HepG2 (cell line): ENCODE results near the gene HEXD. TPM values are rescaled to one million over a fixed set of nuclear protein-coding genes. Genes with fewer than 3 reads are reported as not detected.
A peak's percentile ranks its signal among the peaks of the same experiment; 100 is the strongest.

ENCODE experiments used
- GPN1 ChIP-seq: sonication (generic); formaldehyde crosslinking; IDR thresholded peaks from 2 replicates; pipeline ENCODE4 v1.5.1; 2020; ENCODE audit warnings: missing genetic modification reagents, borderline replicate concordance
- HOXA5 ChIP-seq: sonication (generic); formaldehyde crosslinking; IDR thresholded peaks from 2 replicates; pipeline ENCODE4 v1.4.0; 2020; ENCODE audit warnings: missing genetic modification reagents
- IRX3 ChIP-seq: sonication (generic); formaldehyde crosslinking; IDR thresholded peaks from 2 replicates; pipeline ENCODE4 v1.8.1; 2023; ENCODE audit warnings: mild to moderate bottlenecking, low read depth, missing genetic modification reagents, borderline replicate concordance
- NCOR1 ChIP-seq: fragments of 200-600 bp; sonication (generic); IDR thresholded peaks from 2 replicates; pipeline ENCODE4 v1.7.0; 2017; ENCODE audit warnings: antibody characterized with exemption, low read length, borderline replicate concordance
- SMARCC2 ChIP-seq: fragments of 450-650 bp; IDR thresholded peaks from 2 replicates; pipeline ENCODE4 v1.6.1; 2017; ENCODE audit warnings: antibody characterized with exemption, mild to moderate bottlenecking
- SRSF4 ChIP-seq: fragments of 200-400 bp; formaldehyde crosslinking; IDR thresholded peaks from one replicate; pipeline ENCODE4 v1.6.1; 2018; ENCODE audit warnings: mild to moderate bottlenecking, low read depth, low read length, moderate library complexity; ENCODE audit not compliant: poor library complexity, severe bottlenecking
- SRY ChIP-seq: sonication (generic); formaldehyde crosslinking; IDR thresholded peaks from 2 replicates; pipeline ENCODE4 v1.8.0; 2022; ENCODE audit warnings: mild to moderate bottlenecking, missing genetic modification reagents
- U2AF1 ChIP-seq: fragments of 200-400 bp; formaldehyde crosslinking; optimal IDR thresholded peaks from 2 replicates; pipeline ENCODE3; 2017; ENCODE audit warnings: mild to moderate bottlenecking, low read depth, low read length
- ZNF3 ChIP-seq: IDR thresholded peaks from 2 replicates; pipeline ENCODE4 v1.7.0; 2017; ENCODE audit warnings: inconsistent platforms
- ZNF652 ChIP-seq: IDR thresholded peaks from 2 replicates; pipeline ENCODE4 v1.6.1; 2016; ENCODE audit warnings: low read depth, borderline replicate concordance
- polyA plus RNA-seq, 8 experiments: library from polyadenylated mRNA; depleted of rRNA in 3 of 8; stranded (reverse) in 7 of 8; unstranded in 1 of 8; fragments of >200 nt; fragmentation: Illumina TruSeq in 4 of 8; extraction: Trizol in 4 of 8; gene quantifications; 2 replicates each; pipeline versions ENCODE4 v1.2.1 to v1.2.3, GENCODE V29; 2011 to 2016; ENCODE audit warnings: low read depth in 4 of 8, missing spikeins in 1 of 8, mixed read lengths in 1 of 8; ENCODE audit not compliant: insufficient read depth in 1 of 8
- total RNA-seq, 5 experiments: library from RNA; depleted of rRNA; stranded (reverse); fragments of >200 nt; fragmentation: Illumina TruSeq; extraction: Trizol; gene quantifications; 2 replicates each; pipeline ENCODE4 v1.2.3, GENCODE V29; 2016; ENCODE audit warnings: low read depth in 1 of 5
- TF ChIP-seq, protein P1 (sequence below): sonication (generic); formaldehyde crosslinking; IDR thresholded peaks from 2 replicates; pipeline ENCODE4 v1.9.0; 2021; ENCODE audit warnings: missing genetic modification reagents, mild to moderate bottlenecking, borderline replicate concordance
- TF ChIP-seq, protein P2 (sequence below): sonication (generic); formaldehyde crosslinking; IDR thresholded peaks from 2 replicates; pipeline ENCODE4 v1.8.0; 2022; ENCODE audit warnings: missing genetic modification reagents, mild to moderate bottlenecking, moderate library complexity, borderline replicate concordance
- TF ChIP-seq, protein P3 (sequence below): IDR thresholded peaks from 2 replicates; pipeline ENCODE4 v1.6.1; 2016; ENCODE audit warnings: low read depth
- TF ChIP-seq, protein P4 (sequence below): sonication (generic); formaldehyde crosslinking; IDR thresholded peaks from 2 replicates; pipeline ENCODE4 v1.9.0; 2021; ENCODE audit warnings: mild to moderate bottlenecking, missing genetic modification reagents
- TF ChIP-seq, protein P5 (sequence below): sonication (generic); formaldehyde crosslinking; IDR thresholded peaks from 2 replicates; pipeline ENCODE4 v1.4.0; 2020; ENCODE audit warnings: missing genetic modification reagents

HEXD gene
- total and polyA plus RNA-seq, 2 of the 13 experiments (the other 11 are each of a cell fraction or from before 2014, with no cell fraction given), result 22.3 to 41.8 TPM

DNA sequence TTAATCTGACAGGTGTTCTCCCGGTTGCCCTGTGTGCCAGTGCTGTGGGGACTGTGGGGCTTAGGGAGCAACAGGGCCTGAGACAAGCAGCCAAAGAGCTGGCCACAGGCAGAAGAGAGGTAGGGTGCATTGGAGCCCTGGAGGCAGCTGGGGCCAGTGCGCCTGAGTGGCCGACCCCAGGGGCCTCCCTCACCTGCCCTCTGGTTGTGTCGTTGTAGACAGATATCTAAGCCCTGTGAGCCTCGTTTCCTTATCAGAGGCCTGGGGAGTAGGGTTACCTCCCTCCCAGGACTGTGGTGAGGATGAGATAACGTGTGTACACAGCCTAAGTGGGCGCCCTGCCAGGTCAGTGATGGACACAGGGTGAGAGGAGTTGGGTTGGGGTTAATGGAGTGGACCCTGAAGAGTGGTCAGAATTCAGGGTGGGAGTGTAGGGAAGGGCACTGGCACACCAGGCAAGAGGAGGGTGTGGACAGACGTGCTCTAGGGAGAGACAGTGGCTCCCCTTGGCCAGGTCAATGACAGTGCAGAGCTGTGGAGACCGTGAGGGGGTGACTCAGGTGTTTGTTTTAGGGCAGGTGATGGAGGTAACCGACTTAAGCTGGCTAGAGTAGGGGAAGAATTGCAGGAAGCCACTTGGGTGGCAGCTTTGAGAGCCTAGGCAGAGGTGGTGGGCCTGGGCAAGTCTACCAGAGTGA, 43.8 kb downstream of the HEXD start (continued):
- TF ChIP-seq SRSF4 (no peak), GPN1 (CRISPR knock-in tag) (no peak), HOXA5 (CRISPR knock-in tag) (no peak), U2AF1 (no peak), IRX3 (CRISPR knock-in tag) (no peak), SRY (0 out of 2 replicates have a peak, but pooled peaks have one; percentile 15), NCOR1 (no peak), ZNF652 (CRISPR knock-in tag) (peak; percentile 68; the same call in 1 of the 2 replicates), SMARCC2 (no peak), ZNF3 (CRISPR knock-in tag) (no peak)
- TF ChIP-seq, protein P1, sequence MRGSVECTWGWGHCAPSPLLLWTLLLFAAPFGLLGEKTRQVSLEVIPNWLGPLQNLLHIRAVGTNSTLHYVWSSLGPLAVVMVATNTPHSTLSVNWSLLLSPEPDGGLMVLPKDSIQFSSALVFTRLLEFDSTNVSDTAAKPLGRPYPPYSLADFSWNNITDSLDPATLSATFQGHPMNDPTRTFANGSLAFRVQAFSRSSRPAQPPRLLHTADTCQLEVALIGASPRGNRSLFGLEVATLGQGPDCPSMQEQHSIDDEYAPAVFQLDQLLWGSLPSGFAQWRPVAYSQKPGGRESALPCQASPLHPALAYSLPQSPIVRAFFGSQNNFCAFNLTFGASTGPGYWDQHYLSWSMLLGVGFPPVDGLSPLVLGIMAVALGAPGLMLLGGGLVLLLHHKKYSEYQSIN (CRISPR knock-in tag), result no peak
- TF ChIP-seq, protein P2, sequence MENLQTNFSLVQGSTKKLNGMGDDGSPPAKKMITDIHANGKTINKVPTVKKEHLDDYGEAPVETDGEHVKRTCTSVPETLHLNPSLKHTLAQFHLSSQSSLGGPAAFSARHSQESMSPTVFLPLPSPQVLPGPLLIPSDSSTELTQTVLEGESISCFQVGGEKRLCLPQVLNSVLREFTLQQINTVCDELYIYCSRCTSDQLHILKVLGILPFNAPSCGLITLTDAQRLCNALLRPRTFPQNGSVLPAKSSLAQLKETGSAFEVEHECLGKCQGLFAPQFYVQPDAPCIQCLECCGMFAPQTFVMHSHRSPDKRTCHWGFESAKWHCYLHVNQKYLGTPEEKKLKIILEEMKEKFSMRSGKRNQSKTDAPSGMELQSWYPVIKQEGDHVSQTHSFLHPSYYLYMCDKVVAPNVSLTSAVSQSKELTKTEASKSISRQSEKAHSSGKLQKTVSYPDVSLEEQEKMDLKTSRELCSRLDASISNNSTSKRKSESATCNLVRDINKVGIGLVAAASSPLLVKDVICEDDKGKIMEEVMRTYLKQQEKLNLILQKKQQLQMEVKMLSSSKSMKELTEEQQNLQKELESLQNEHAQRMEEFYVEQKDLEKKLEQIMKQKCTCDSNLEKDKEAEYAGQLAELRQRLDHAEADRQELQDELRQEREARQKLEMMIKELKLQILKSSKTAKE (CRISPR knock-in tag), result no peak; the same call in 1 of the 2 replicates
- TF ChIP-seq, protein P3, sequence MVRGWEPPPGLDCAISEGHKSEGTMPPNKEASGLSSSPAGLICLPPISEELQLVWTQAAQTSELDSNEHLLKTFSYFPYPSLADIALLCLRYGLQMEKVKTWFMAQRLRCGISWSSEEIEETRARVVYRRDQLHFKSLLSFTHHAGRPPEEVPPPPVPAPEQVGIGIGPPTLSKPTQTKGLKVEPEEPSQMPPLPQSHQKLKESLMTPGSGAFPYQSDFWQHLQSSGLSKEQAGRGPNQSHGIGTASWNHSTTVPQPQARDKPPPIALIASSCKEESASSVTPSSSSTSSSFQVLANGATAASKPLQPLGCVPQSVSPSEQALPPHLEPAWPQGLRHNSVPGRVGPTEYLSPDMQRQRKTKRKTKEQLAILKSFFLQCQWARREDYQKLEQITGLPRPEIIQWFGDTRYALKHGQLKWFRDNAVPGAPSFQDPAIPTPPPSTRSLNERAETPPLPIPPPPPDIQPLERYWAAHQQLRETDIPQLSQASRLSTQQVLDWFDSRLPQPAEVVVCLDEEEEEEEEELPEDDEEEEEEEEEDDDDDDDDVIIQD (CRISPR knock-in tag), result 0 out of 2 replicates have a peak, but pooled peaks have one; percentile 30
- TF ChIP-seq, protein P4, sequence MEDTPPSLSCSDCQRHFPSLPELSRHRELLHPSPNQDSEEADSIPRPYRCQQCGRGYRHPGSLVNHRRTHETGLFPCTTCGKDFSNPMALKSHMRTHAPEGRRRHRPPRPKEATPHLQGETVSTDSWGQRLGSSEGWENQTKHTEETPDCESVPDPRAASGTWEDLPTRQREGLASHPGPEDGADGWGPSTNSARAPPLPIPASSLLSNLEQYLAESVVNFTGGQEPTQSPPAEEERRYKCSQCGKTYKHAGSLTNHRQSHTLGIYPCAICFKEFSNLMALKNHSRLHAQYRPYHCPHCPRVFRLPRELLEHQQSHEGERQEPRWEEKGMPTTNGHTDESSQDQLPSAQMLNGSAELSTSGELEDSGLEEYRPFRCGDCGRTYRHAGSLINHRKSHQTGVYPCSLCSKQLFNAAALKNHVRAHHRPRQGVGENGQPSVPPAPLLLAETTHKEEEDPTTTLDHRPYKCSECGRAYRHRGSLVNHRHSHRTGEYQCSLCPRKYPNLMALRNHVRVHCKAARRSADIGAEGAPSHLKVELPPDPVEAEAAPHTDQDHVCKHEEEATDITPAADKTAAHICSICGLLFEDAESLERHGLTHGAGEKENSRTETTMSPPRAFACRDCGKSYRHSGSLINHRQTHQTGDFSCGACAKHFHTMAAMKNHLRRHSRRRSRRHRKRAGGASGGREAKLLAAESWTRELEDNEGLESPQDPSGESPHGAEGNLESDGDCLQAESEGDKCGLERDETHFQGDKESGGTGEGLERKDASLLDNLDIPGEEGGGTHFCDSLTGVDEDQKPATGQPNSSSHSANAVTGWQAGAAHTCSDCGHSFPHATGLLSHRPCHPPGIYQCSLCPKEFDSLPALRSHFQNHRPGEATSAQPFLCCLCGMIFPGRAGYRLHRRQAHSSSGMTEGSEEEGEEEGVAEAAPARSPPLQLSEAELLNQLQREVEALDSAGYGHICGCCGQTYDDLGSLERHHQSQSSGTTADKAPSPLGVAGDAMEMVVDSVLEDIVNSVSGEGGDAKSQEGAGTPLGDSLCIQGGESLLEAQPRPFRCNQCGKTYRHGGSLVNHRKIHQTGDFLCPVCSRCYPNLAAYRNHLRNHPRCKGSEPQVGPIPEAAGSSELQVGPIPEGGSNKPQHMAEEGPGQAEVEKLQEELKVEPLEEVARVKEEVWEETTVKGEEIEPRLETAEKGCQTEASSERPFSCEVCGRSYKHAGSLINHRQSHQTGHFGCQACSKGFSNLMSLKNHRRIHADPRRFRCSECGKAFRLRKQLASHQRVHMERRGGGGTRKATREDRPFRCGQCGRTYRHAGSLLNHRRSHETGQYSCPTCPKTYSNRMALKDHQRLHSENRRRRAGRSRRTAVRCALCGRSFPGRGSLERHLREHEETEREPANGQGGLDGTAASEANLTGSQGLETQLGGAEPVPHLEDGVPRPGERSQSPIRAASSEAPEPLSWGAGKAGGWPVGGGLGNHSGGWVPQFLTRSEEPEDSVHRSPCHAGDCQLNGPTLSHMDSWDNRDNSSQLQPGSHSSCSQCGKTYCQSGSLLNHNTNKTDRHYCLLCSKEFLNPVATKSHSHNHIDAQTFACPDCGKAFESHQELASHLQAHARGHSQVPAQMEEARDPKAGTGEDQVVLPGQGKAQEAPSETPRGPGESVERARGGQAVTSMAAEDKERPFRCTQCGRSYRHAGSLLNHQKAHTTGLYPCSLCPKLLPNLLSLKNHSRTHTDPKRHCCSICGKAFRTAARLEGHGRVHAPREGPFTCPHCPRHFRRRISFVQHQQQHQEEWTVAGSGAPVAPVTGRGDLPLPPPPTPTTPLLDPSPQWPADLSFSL (CRISPR knock-in tag), result 0 out of 2 replicates have a peak, but pooled peaks have one; percentile 51
- TF ChIP-seq, protein P5, sequence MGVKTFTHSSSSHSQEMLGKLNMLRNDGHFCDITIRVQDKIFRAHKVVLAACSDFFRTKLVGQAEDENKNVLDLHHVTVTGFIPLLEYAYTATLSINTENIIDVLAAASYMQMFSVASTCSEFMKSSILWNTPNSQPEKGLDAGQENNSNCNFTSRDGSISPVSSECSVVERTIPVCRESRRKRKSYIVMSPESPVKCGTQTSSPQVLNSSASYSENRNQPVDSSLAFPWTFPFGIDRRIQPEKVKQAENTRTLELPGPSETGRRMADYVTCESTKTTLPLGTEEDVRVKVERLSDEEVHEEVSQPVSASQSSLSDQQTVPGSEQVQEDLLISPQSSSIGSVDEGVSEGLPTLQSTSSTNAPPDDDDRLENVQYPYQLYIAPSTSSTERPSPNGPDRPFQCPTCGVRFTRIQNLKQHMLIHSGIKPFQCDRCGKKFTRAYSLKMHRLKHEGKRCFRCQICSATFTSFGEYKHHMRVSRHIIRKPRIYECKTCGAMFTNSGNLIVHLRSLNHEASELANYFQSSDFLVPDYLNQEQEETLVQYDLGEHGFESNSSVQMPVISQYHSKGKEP (CRISPR knock-in tag), result no peak
